Sigmoid colon (tissue), 7 donors: ENCODE results near the gene CACNA1G. TPM values are rescaled to one million over a fixed set of nuclear protein-coding genes. Genes with fewer than 3 reads are reported as not detected.
A peak's percentile ranks its signal among the peaks of the same experiment; 100 is the strongest.

Experiments
- DNase-seq: peaks from one replicate; pipeline ENCODE4 v3.0.0-alpha.2; 2019
- H3K27ac ChIP-seq, 4 donors: fragments of 200-600 bp; sonication (generic); one replicate each; pipeline ENCODE4 v1.5.1; 2016 to 2019; ENCODE audit warnings: mild to moderate bottlenecking in 1 of 4
- H3K27me3 ChIP-seq, 3 donors: fragments of 200-600 bp; sonication (generic); one replicate each; pipeline ENCODE4 v1.5.1; 2019; ENCODE audit warnings: mild to moderate bottlenecking in 1 of 3
- H3K36me3 ChIP-seq, 4 donors: fragments of 200-600 bp; sonication (generic); one replicate each; pipeline ENCODE4 v1.5.1; 2016 to 2019
- H3K4me1 ChIP-seq, 4 donors: fragments of 200-600 bp; sonication (generic); one replicate each; pipeline ENCODE4 v1.5.1; 2017 to 2019
- H3K4me3 ChIP-seq, 4 donors: fragments of 200-600 bp; sonication (generic); one replicate each; pipeline ENCODE4 v1.5.1; 2017 to 2019; ENCODE audit warnings: mild to moderate bottlenecking in 2 of 4, moderate library complexity in 1 of 4
- H3K9me3 ChIP-seq, 4 donors: fragments of 200-600 bp in 3 of 4; sonication (generic) in 3 of 4; one replicate each; pipeline versions ENCODE4 v1.5.1 to v1.6.1; 2013 to 2019
- EP300 ChIP-seq, 4 donors: sonication (generic); formaldehyde crosslinking; IDR thresholded peaks; one replicate each; pipeline ENCODE4 v1.6.1; 2017; ENCODE audit warnings: antibody characterized with exemption in 4 of 4
- POLR2A ChIP-seq, 2 donors: fragments of 450-650 bp; IDR thresholded peaks; one replicate each; pipeline ENCODE4 v1.6.1; 2016; ENCODE audit warnings: antibody characterized with exemption in 2 of 2, mild to moderate bottlenecking in 2 of 2, moderate library complexity in 2 of 2
- POLR2AphosphoS5 ChIP-seq, 4 donors: sonication (generic); formaldehyde crosslinking; IDR thresholded peaks; one replicate each; pipeline ENCODE4 v1.6.1; 2017; ENCODE audit warnings: antibody characterized with exemption in 4 of 4
- WGBS, 2 donors: extraction: QIAGEN DNeasy Blood & Tissue Kit; methylation state at CpG; one replicate each; pipeline ENCODE4 v1.1.7; 2013; 5-methylcytosine and 5-hydroxymethylcytosine counted together
- intact Hi-C: fragments of 100-400 bp; cut with DNase I; formaldehyde crosslinking; loops from one replicate; pipeline ENCODE4 v1.15.1; 2023
- polyA plus RNA-seq, 3 donors: library from polyadenylated mRNA; stranded (reverse); fragments of 200-250 nt; gene quantifications; one replicate each; pipeline ENCODE4 v1.2.3, GENCODE V29; 2013
- total RNA-seq, 4 donors: library from RNA; depleted of rRNA; stranded (reverse); fragments of >200 nt; gene quantifications; one replicate each; pipeline ENCODE4 v1.1.0, GENCODE V29; 2016
- TF ChIP-seq, protein P1 (sequence below), 4 experiments: fragments of 450-650 bp in 3 of 4; fragments of 200-600 bp in 1 of 4; IDR thresholded peaks; one replicate each; pipeline ENCODE4 v1.5.1; 2016 to 2019; ENCODE audit warnings: antibody characterized with exemption in 4 of 4, mild to moderate bottlenecking in 3 of 4, moderate library complexity in 2 of 4
- donor health status: healthy with polysubstance abuse.
- donor health status: Bipolar disorder and iron deficiency.
- donor health status: healthy.

The CACNA1G gene
- total and polyA plus RNA-seq, 7 donors = under 0.01 to 1.4 (median 0.34) TPM; not detected in 1

DNA sequence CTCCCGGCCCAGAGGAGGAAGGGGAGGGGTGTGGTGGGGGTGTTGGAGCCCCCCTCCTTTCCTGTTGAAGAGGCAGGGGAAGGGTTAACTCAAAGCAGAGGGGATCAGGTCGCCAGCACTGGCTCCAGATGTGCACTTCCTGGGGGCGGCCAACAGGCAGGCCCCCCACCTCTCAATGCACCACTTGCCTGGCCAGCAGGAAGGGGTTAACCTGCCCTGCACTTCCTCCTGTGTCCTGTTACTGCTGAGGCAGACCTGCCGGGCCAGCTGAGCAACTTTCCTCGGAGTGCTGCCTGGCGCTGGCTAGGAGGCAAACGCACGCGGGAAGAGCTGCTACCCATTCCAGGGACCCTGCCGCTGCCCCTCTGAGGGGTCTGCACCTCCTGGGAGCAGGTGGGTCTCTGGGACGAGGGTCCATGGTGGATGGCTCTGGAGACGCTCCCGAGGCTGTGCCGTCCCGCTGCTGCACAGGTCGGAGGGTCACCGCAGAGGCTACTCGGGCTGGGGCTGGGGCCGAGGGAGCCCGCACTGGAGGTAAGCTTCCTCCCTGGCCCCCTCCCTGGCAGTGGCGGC, 28.0 kb upstream of the CACNA1G start, which contains the start of gene EPN3:
TSS of gene EPN3 (plus strand) at position 284 of the 573 bp plus-strand sequence. CDS start 3,822 bp downstream, outside the sequence.
- TF ChIP-seq POLR2AphosphoS5 (IDR thresholded peaks at IDR 0.05) = no peak
- TF ChIP-seq, protein P1, sequence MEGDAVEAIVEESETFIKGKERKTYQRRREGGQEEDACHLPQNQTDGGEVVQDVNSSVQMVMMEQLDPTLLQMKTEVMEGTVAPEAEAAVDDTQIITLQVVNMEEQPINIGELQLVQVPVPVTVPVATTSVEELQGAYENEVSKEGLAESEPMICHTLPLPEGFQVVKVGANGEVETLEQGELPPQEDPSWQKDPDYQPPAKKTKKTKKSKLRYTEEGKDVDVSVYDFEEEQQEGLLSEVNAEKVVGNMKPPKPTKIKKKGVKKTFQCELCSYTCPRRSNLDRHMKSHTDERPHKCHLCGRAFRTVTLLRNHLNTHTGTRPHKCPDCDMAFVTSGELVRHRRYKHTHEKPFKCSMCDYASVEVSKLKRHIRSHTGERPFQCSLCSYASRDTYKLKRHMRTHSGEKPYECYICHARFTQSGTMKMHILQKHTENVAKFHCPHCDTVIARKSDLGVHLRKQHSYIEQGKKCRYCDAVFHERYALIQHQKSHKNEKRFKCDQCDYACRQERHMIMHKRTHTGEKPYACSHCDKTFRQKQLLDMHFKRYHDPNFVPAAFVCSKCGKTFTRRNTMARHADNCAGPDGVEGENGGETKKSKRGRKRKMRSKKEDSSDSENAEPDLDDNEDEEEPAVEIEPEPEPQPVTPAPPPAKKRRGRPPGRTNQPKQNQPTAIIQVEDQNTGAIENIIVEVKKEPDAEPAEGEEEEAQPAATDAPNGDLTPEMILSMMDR (IDR thresholded peaks at IDR 0.05) = no peak
- no peak for TF ChIP-seq POLR2A (IDR thresholded peaks at IDR 0.05)
- no peak for TF ChIP-seq EP300 (IDR thresholded peaks at IDR 0.05)
- intact Hi-C loops = no loop called here
- DNase-seq = no peak
- Histone ChIP-seq H3K4me3 (peak within 1 kb of the TSS in 1 of 4 donors; percentile 19), H3K36me3 (no peaks in the 10 kb centered on the region), H3K9me3 (no peaks in the 10 kb centered on the region), H3K27me3 (peaks cover 12 to 66% (median 47%) of the 10 kb centered on the region in 3 donors), H3K27ac (no peak within 1 kb of the TSS), H3K4me1 (peaks cover 0 to 24% (median 20%) of the 10 kb centered on the region in 4 donors)
- 1 to 3% methylated on average over 21 of the region's 21 CpGs for WGBS, 2 donors

DNA sequence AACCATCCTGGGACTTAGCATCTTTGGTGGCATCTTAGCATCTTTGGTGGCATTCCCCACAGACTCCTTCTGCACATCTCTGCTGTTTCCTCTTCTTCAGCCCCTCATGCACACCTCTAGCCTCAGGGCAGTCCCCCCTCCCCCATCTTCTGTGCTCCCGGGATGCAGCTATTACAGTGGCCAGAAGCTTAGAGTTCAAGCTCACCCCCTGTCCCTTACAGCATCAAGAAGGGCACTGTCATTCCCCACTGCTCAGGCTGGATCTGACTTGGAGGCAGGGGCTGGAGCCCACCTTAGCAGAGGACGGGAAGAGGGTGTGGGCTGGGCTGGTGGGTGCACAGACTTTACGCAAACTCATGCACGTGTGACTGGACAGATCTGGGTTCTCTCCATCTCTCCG, 27.3 kb upstream of the CACNA1G start:
- H3K27ac ChIP-seq = no peak overlapping the region

DNA sequence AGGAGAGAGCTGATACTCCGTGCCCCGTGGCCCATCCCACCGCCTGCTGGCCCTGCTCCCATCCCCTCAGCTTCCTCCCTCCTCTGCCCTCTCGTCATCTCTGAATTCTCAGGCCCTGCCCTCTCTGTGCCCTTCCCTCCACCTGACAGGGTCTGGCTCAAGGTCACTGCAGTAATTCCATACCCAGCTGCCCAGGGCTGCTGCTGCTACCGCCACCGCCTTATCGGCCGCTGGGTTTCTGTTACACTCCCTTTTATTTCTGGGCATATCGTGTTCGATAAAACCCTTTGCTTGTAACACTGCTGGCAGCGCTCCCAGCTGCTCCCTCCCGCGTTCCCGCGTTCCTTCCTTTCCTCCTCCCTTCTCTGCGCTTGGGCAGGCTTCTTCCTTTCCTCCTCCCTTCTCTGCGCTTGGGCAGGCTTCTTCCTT, 26.8 kb upstream of the CACNA1G start:
- Histone ChIP-seq H3K27ac (no peak overlapping the region), H3K4me1 (peaks cover 0 to 24% (median 20%) of the 10 kb centered on the region in 4 donors), H3K27me3 (peaks cover 12 to 64% (median 47%) of the 10 kb centered on the region in 3 donors), H3K4me3 (peak overlapping the region in 1 of 4 donors; percentile 19), H3K9me3 (no peaks in the 10 kb centered on the region), H3K36me3 (no peaks in the 10 kb centered on the region)
- WGBS, 2 donors = 1 to 2% methylated on average over 17 of the region's 17 CpGs
- no peak for DNase-seq
- intact Hi-C loops = no loop called here
- TF ChIP-seq, protein P1 (IDR thresholded peaks at IDR 0.05) = no peak
- peak in 1 of 2 donors; percentile 30 for TF ChIP-seq POLR2A (IDR thresholded peaks at IDR 0.05)

More for the DNA sequence above, 27.3 kb upstream of the CACNA1G start:
- DNase-seq = no peak
- Histone ChIP-seq H3K4me1 (peaks cover 0 to 24% (median 20%) of the 10 kb centered on the region in 4 donors), H3K36me3 (no peaks in the 10 kb centered on the region), H3K27me3 (peaks cover 12 to 66% (median 47%) of the 10 kb centered on the region in 3 donors), H3K4me3 (no peak overlapping the region), H3K9me3 (no peaks in the 10 kb centered on the region)
- TF ChIP-seq POLR2AphosphoS5 (IDR thresholded peaks at IDR 0.05) = no peak
- TF ChIP-seq, protein P1 (IDR thresholded peaks at IDR 0.05) = no peak
- no peak for TF ChIP-seq POLR2A (IDR thresholded peaks at IDR 0.05)
- TF ChIP-seq EP300 (IDR thresholded peaks at IDR 0.05) = no peak
- 2 to 20% methylated on average over 5 of the region's 5 CpGs for WGBS, 2 donors
- intact Hi-C loops = no loop called here

DNA sequence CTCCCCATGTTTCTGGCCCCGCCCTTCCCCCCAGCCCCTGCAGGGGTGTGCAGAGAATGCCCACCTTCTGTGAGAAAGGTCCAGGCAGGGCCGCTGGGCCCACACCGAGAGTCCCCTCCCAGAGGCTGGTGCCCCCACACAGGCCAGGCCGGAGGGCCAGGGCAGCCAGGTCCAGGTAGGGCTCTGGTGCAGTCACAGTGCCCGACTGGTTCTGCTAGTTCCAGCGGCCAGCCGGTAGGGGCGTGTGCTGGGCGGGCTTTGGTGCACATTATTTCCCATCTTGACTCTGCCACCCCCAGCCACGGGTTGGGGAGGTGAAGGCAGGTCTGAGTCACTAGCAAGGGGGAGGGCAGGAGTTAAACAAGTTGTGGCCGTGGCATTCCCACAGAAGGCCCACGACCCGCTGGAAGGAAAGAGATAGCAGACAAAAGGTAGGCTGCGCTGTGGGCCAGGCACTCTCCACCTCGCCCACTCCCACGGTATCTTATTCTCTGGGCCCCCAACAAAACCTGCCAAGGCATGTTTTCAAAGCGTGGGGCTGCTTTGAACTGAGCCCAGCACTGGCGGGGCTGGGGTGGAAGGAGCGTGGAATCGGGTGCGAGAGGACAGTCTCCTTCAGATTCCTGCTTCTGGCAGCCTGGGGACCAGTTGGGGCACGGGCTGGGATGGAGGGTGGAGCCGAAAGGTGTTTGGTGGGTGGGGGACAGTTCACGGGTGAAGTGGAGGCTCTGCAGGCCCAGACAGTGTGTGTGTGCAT, 26.1 kb upstream of the CACNA1G start:
- H3K4me1 ChIP-seq = peaks cover 0 to 24% (median 20%) of the 10 kb centered on the region in 4 donors
- TF ChIP-seq EP300 (IDR thresholded peaks at IDR 0.05) = no peak
- TF ChIP-seq POLR2AphosphoS5 (IDR thresholded peaks at IDR 0.05) = no peak
- TF ChIP-seq, protein P1 (IDR thresholded peaks at IDR 0.05) = peak in 1 of 4 experiments; percentile 25
- peak in 1 of 2 donors; percentile 28 for TF ChIP-seq POLR2A (IDR thresholded peaks at IDR 0.05)
- no peaks in the 10 kb centered on the region for H3K36me3 ChIP-seq
- H3K27ac ChIP-seq = no peak overlapping the region
- no peak overlapping the region for H3K4me3 ChIP-seq
- WGBS, 2 donors = 13 to 54% methylated on average over 24 of the region's 24 CpGs
- no peak for DNase-seq
- peaks cover 12 to 57% (median 43%) of the 10 kb centered on the region in 3 donors for H3K27me3 ChIP-seq
- H3K9me3 ChIP-seq = no peaks in the 10 kb centered on the region
- intact Hi-C loops = no loop called here
